Liver (tissue), 9 donors: ENCODE results near the gene RNPS1. TPM values are rescaled to one million over a fixed set of nuclear protein-coding genes. Genes with fewer than 3 reads are reported as not detected.

Source experiments
- DNase-seq: peaks from one replicate; pipeline ENCODE4 v3.0.0-alpha.2; 2017; ENCODE audit warnings: low spot score
- H3K27ac ChIP-seq, 2 donors: one replicate each; pipeline ENCODE4 v1.7.0; 2013; ENCODE audit warnings: inconsistent platforms in 2 of 2, low read length in 2 of 2, control low read depth in 1 of 2, low read depth in 1 of 2, mild to moderate bottlenecking in 1 of 2
- H3K27me3 ChIP-seq, 4 donors: one replicate each; pipeline versions ENCODE4 v1.6.1 to v1.7.0; 2013; ENCODE audit warnings: low read length in 3 of 4, inconsistent platforms in 1 of 4, mild to moderate bottlenecking in 1 of 4, moderate library complexity in 1 of 4; ENCODE audit not compliant: control insufficient read depth in 4 of 4, insufficient read depth in 4 of 4
- H3K36me3 ChIP-seq, 4 donors: one replicate each; pipeline versions ENCODE4 v1.6.1 to v1.7.0; 2013; ENCODE audit warnings: low read length in 3 of 4, mild to moderate bottlenecking in 3 of 4, low read depth in 1 of 4, moderate library complexity in 1 of 4; ENCODE audit not compliant: control insufficient read depth in 4 of 4, insufficient read depth in 3 of 4
- H3K4me1 ChIP-seq, 4 donors: one replicate each; pipeline versions ENCODE4 v1.6.1 to v1.7.0; 2013; ENCODE audit warnings: low read length in 3 of 4, mild to moderate bottlenecking in 3 of 4, moderate library complexity in 1 of 4; ENCODE audit not compliant: control insufficient read depth in 4 of 4, insufficient read depth in 4 of 4
- H3K4me3 ChIP-seq, 3 donors: one replicate each; pipeline versions ENCODE4 v1.6.1 to v1.7.0; 2013; ENCODE audit warnings: low read length in 3 of 3, control low read depth in 1 of 3, low read depth in 1 of 3, mild to moderate bottlenecking in 1 of 3
- H3K9ac ChIP-seq, 2 donors: one replicate each; pipeline ENCODE4 v1.7.0; 2013; ENCODE audit warnings: low read length in 2 of 2, mild to moderate bottlenecking in 2 of 2, moderate library complexity in 2 of 2, control low read depth in 1 of 2, low read depth in 1 of 2
- H3K9me3 ChIP-seq, 4 donors: one replicate each; pipeline versions ENCODE4 v1.6.1 to v1.7.0; 2013; ENCODE audit warnings: low read length in 3 of 4; ENCODE audit not compliant: control insufficient read depth in 4 of 4
- EGR1 ChIP-seq, 2 donors: IDR thresholded peaks; 2 replicates each; pipeline ENCODE4 v1.6.1; 2016 to 2018; ENCODE audit warnings: antibody characterized with exemption in 2 of 2, low read depth in 2 of 2
- FOXA2 ChIP-seq: IDR thresholded peaks from 2 replicates; pipeline ENCODE4 v1.6.1; 2016; ENCODE audit warnings: antibody characterized with exemption
- GABPA ChIP-seq, 2 donors: IDR thresholded peaks in 1 of 2; conservative IDR thresholded peaks in 1 of 2; 2 replicates each; pipeline ENCODE4 v1.6.1; 2016; ENCODE audit warnings: antibody characterized with exemption in 2 of 2, mild to moderate bottlenecking in 1 of 2, moderate library complexity in 1 of 2
- HNF4A ChIP-seq, 2 donors: conservative IDR thresholded peaks; 2 replicates each; pipeline ENCODE4 v1.6.1; 2016; ENCODE audit warnings: antibody characterized with exemption in 2 of 2, mild to moderate bottlenecking in 2 of 2
- HNF4G ChIP-seq: IDR thresholded peaks from 2 replicates; pipeline ENCODE4 v1.6.1; 2016; ENCODE audit warnings: antibody characterized with exemption
- NR2F2 ChIP-seq: IDR thresholded peaks from 2 replicates; pipeline ENCODE4 v1.6.1; 2016; ENCODE audit warnings: antibody characterized with exemption
- RAD21 ChIP-seq, 2 donors: IDR thresholded peaks; 2 replicates each; pipeline ENCODE4 v1.6.1; 2016; ENCODE audit warnings: antibody characterized with exemption in 2 of 2, mild to moderate bottlenecking in 2 of 2
- REST ChIP-seq: IDR thresholded peaks from 2 replicates; pipeline ENCODE4 v1.6.1; 2016; ENCODE audit warnings: antibody characterized with exemption, mild to moderate bottlenecking
- RXRA ChIP-seq, 2 donors: IDR thresholded peaks; 2 replicates each; pipeline ENCODE4 v1.6.1; 2017 to 2018; ENCODE audit warnings: antibody characterized with exemption in 2 of 2, mild to moderate bottlenecking in 1 of 2
- SP1 ChIP-seq: IDR thresholded peaks from 2 replicates; pipeline ENCODE4 v1.6.1; 2018; ENCODE audit warnings: antibody characterized with exemption, mild to moderate bottlenecking
- TAF1 ChIP-seq: conservative IDR thresholded peaks from 2 replicates; pipeline ENCODE4 v1.6.1; 2016; ENCODE audit warnings: antibody characterized with exemption, mild to moderate bottlenecking
- YY1 ChIP-seq: IDR thresholded peaks from 2 replicates; pipeline ENCODE4 v1.6.1; 2016; ENCODE audit warnings: antibody characterized with exemption, mild to moderate bottlenecking
- whole genome bisulfite sequencing: extraction: QIAGEN DNeasy Blood & Tissue Kit; methylation state at CpG from one replicate; pipeline ENCODE4 v1.1.7; 2013; 5-methylcytosine and 5-hydroxymethylcytosine counted together
- polyA plus RNA-seq, 2 donors: library from polyadenylated mRNA; stranded (reverse) in 1 of 2; unstranded in 1 of 2; fragments of 200-250 nt in 1 of 2; fragments of >200 nt in 1 of 2; fragmentation: Nextera tagmentation in 1 of 2; extraction: Ambion mirVana in 1 of 2; gene quantifications; one replicate each; pipeline versions ENCODE4 v1.2.1 to v1.2.3, GENCODE V29; 2013 to 2015
- total RNA-seq, 2 donors: library from RNA; depleted of rRNA; stranded (reverse); fragments of >200 nt; gene quantifications; one replicate each; pipeline ENCODE4 v1.2.3, GENCODE V29; 2014
- TF ChIP-seq, protein P1 (sequence below): IDR thresholded peaks from 2 replicates; pipeline ENCODE4 v1.6.1; 2016; ENCODE audit warnings: antibody characterized with exemption
- TF ChIP-seq, protein P2 (sequence below): IDR thresholded peaks from 2 replicates; pipeline ENCODE4 v1.6.1; 2016; ENCODE audit warnings: antibody characterized with exemption
- TF ChIP-seq, protein P3 (sequence below): IDR thresholded peaks from 2 replicates; pipeline ENCODE4 v1.6.1; 2016; ENCODE audit warnings: antibody characterized with exemption
- donor health status: healthy.
- donor health status: healthy.
- donor health status: healthy.
- donor health status: healthy.
- donor health status: healthy.

Gene RNPS1
- total and polyA plus RNA-seq, 4 donors = 31.3 to 38.2 (median 36.7) TPM

GRCh38 chr16:2232094-2232990 is 35.6 kb downstream of the RNPS1 start:
- H3K9me3 ChIP-seq = no peaks in the 10 kb centered on the region
- H3K27ac ChIP-seq = no peak overlapping the region
- no peak overlapping the region for H3K4me3 ChIP-seq
- no peak overlapping the region for H3K9ac ChIP-seq
- no peaks in the 10 kb centered on the region for H3K27me3 ChIP-seq
- TF ChIP-seq, protein P1, sequence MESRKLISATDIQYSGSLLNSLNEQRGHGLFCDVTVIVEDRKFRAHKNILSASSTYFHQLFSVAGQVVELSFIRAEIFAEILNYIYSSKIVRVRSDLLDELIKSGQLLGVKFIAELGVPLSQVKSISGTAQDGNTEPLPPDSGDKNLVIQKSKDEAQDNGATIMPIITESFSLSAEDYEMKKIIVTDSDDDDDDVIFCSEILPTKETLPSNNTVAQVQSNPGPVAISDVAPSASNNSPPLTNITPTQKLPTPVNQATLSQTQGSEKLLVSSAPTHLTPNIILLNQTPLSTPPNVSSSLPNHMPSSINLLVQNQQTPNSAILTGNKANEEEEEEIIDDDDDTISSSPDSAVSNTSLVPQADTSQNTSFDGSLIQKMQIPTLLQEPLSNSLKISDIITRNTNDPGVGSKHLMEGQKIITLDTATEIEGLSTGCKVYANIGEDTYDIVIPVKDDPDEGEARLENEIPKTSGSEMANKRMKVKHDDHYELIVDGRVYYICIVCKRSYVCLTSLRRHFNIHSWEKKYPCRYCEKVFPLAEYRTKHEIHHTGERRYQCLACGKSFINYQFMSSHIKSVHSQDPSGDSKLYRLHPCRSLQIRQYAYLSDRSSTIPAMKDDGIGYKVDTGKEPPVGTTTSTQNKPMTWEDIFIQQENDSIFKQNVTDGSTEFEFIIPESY = no peak
- no peak for TF ChIP-seq REST
- no peak for TF ChIP-seq TAF1
- no peak for TF ChIP-seq EGR1 (IDR thresholded peaks at IDR 0.05; ENCODE audit: low read depth in 2 of 2)
- TF ChIP-seq FOXA2 = no peak
- TF ChIP-seq, protein P2, sequence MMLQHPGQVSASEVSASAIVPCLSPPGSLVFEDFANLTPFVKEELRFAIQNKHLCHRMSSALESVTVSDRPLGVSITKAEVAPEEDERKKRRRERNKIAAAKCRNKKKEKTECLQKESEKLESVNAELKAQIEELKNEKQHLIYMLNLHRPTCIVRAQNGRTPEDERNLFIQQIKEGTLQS = no peak
- no peak for TF ChIP-seq HNF4G
- TF ChIP-seq YY1 = no peak
- TF ChIP-seq, protein P3, sequence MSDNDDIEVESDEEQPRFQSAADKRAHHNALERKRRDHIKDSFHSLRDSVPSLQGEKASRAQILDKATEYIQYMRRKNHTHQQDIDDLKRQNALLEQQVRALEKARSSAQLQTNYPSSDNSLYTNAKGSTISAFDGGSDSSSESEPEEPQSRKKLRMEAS = no peak
- TF ChIP-seq GABPA (IDR thresholded peaks at IDR 0.05 in 1 of 2, conservative IDR thresholded peaks at IDR 0.05 in 1 of 2) = no peak
- no peak for TF ChIP-seq RXRA (IDR thresholded peaks at IDR 0.05)
- no peak for TF ChIP-seq HNF4A (conservative IDR thresholded peaks at IDR 0.05)
- TF ChIP-seq NR2F2 = no peak
- no peak for TF ChIP-seq SP1
- TF ChIP-seq RAD21 (IDR thresholded peaks at IDR 0.05) = no peak
- no peak for DNase-seq
- peaks cover 0 to 62% (median 30%) of the 10 kb centered on the region in 4 donors for H3K36me3 ChIP-seq
- 93% methylated on average over 41 of the region's 41 CpGs for WGBS
- H3K4me1 ChIP-seq = peaks cover 0 to 13% (median 9%) of the 10 kb centered on the region in 4 donors
